Liver (tissue), 9 donors: Measurements from ENCODE around the gene TUBGCP2. TPM values are rescaled to one million over a fixed set of nuclear protein-coding genes. Genes with fewer than 3 reads are reported as not detected.
A peak's percentile ranks its signal among the peaks of the same experiment; 100 is the strongest.

Experiments
- DNase-seq: peaks from one replicate; pipeline ENCODE4 v3.0.0-alpha.2; 2017; ENCODE audit warnings: low spot score
- H3K27ac ChIP-seq, 2 donors: one replicate each; pipeline ENCODE4 v1.7.0; 2013; ENCODE audit warnings: inconsistent platforms in 2 of 2, low read length in 2 of 2, control low read depth in 1 of 2, low read depth in 1 of 2, mild to moderate bottlenecking in 1 of 2
- H3K27me3 ChIP-seq, 4 donors: one replicate each; pipeline versions ENCODE4 v1.6.1 to v1.7.0; 2013; ENCODE audit warnings: low read length in 3 of 4, inconsistent platforms in 1 of 4, mild to moderate bottlenecking in 1 of 4, moderate library complexity in 1 of 4; ENCODE audit not compliant: control insufficient read depth in 4 of 4, insufficient read depth in 4 of 4
- H3K36me3 ChIP-seq, 4 donors: one replicate each; pipeline versions ENCODE4 v1.6.1 to v1.7.0; 2013; ENCODE audit warnings: low read length in 3 of 4, mild to moderate bottlenecking in 3 of 4, low read depth in 1 of 4, moderate library complexity in 1 of 4; ENCODE audit not compliant: control insufficient read depth in 4 of 4, insufficient read depth in 3 of 4
- H3K4me1 ChIP-seq, 4 donors: one replicate each; pipeline versions ENCODE4 v1.6.1 to v1.7.0; 2013; ENCODE audit warnings: low read length in 3 of 4, mild to moderate bottlenecking in 3 of 4, moderate library complexity in 1 of 4; ENCODE audit not compliant: control insufficient read depth in 4 of 4, insufficient read depth in 4 of 4
- H3K4me3 ChIP-seq, 3 donors: one replicate each; pipeline versions ENCODE4 v1.6.1 to v1.7.0; 2013; ENCODE audit warnings: low read length in 3 of 3, control low read depth in 1 of 3, low read depth in 1 of 3, mild to moderate bottlenecking in 1 of 3
- H3K9ac ChIP-seq, 2 donors: one replicate each; pipeline ENCODE4 v1.7.0; 2013; ENCODE audit warnings: low read length in 2 of 2, mild to moderate bottlenecking in 2 of 2, moderate library complexity in 2 of 2, control low read depth in 1 of 2, low read depth in 1 of 2
- H3K9me3 ChIP-seq, 4 donors: one replicate each; pipeline versions ENCODE4 v1.6.1 to v1.7.0; 2013; ENCODE audit warnings: low read length in 3 of 4; ENCODE audit not compliant: control insufficient read depth in 4 of 4
- ATF3 ChIP-seq: IDR thresholded peaks from 2 replicates; pipeline ENCODE4 v1.6.1; 2016; ENCODE audit warnings: antibody characterized with exemption
- CTCF ChIP-seq: fragments of 150-350 bp; IDR thresholded peaks from 2 replicates; pipeline ENCODE4 v1.5.1; 2017; ENCODE audit warnings: improper control_type of control experiment, low read depth, low read length; ENCODE audit not compliant: missing input control
- EGR1 ChIP-seq, 2 donors: IDR thresholded peaks; 2 replicates each; pipeline ENCODE4 v1.6.1; 2016 to 2018; ENCODE audit warnings: antibody characterized with exemption in 2 of 2, low read depth in 2 of 2
- FOXA1 ChIP-seq: IDR thresholded peaks from 2 replicates; pipeline ENCODE4 v1.6.1; 2016; ENCODE audit warnings: antibody characterized with exemption
- FOXA2 ChIP-seq: IDR thresholded peaks from 2 replicates; pipeline ENCODE4 v1.6.1; 2016; ENCODE audit warnings: antibody characterized with exemption
- GABPA ChIP-seq, 2 donors: IDR thresholded peaks in 1 of 2; conservative IDR thresholded peaks in 1 of 2; 2 replicates each; pipeline ENCODE4 v1.6.1; 2016; ENCODE audit warnings: antibody characterized with exemption in 2 of 2, mild to moderate bottlenecking in 1 of 2, moderate library complexity in 1 of 2
- HNF4A ChIP-seq, 2 donors: conservative IDR thresholded peaks; 2 replicates each; pipeline ENCODE4 v1.6.1; 2016; ENCODE audit warnings: antibody characterized with exemption in 2 of 2, mild to moderate bottlenecking in 2 of 2
- HNF4G ChIP-seq: IDR thresholded peaks from 2 replicates; pipeline ENCODE4 v1.6.1; 2016; ENCODE audit warnings: antibody characterized with exemption
- JUND ChIP-seq, 2 donors: IDR thresholded peaks; 2 replicates each; pipeline ENCODE4 v1.6.1; 2016; ENCODE audit warnings: antibody characterized with exemption in 2 of 2
- MAX ChIP-seq: IDR thresholded peaks from 2 replicates; pipeline ENCODE4 v1.6.1; 2016; ENCODE audit warnings: antibody characterized with exemption
- NR2F2 ChIP-seq: IDR thresholded peaks from 2 replicates; pipeline ENCODE4 v1.6.1; 2016; ENCODE audit warnings: antibody characterized with exemption
- RAD21 ChIP-seq, 2 donors: IDR thresholded peaks; 2 replicates each; pipeline ENCODE4 v1.6.1; 2016; ENCODE audit warnings: antibody characterized with exemption in 2 of 2, mild to moderate bottlenecking in 2 of 2
- REST ChIP-seq: IDR thresholded peaks from 2 replicates; pipeline ENCODE4 v1.6.1; 2016; ENCODE audit warnings: antibody characterized with exemption, mild to moderate bottlenecking
- RXRA ChIP-seq, 2 donors: IDR thresholded peaks; 2 replicates each; pipeline ENCODE4 v1.6.1; 2017 to 2018; ENCODE audit warnings: antibody characterized with exemption in 2 of 2, mild to moderate bottlenecking in 1 of 2
- SP1 ChIP-seq: IDR thresholded peaks from 2 replicates; pipeline ENCODE4 v1.6.1; 2018; ENCODE audit warnings: antibody characterized with exemption, mild to moderate bottlenecking
- TAF1 ChIP-seq: conservative IDR thresholded peaks from 2 replicates; pipeline ENCODE4 v1.6.1; 2016; ENCODE audit warnings: antibody characterized with exemption, mild to moderate bottlenecking
- YY1 ChIP-seq: IDR thresholded peaks from 2 replicates; pipeline ENCODE4 v1.6.1; 2016; ENCODE audit warnings: antibody characterized with exemption, mild to moderate bottlenecking
- ZBTB33 ChIP-seq: IDR thresholded peaks from 2 replicates; pipeline ENCODE4 v1.6.1; 2016; ENCODE audit warnings: antibody characterized with exemption
- WGBS: extraction: QIAGEN DNeasy Blood & Tissue Kit; methylation state at CpG from one replicate; pipeline ENCODE4 v1.1.7; 2013; 5-methylcytosine and 5-hydroxymethylcytosine counted together
- polyA plus RNA-seq, 2 donors: library from polyadenylated mRNA; stranded (reverse) in 1 of 2; unstranded in 1 of 2; fragments of 200-250 nt in 1 of 2; fragments of >200 nt in 1 of 2; fragmentation: Nextera tagmentation in 1 of 2; extraction: Ambion mirVana in 1 of 2; gene quantifications; one replicate each; pipeline versions ENCODE4 v1.2.1 to v1.2.3, GENCODE V29; 2013 to 2015
- total RNA-seq, 2 donors: library from RNA; depleted of rRNA; stranded (reverse); fragments of >200 nt; gene quantifications; one replicate each; pipeline ENCODE4 v1.2.3, GENCODE V29; 2014
- donor health status: healthy.
- donor health status: healthy.
- donor health status: healthy.
- donor health status: healthy.
- donor health status: healthy.

The TUBGCP2 gene
- total and polyA plus RNA-seq, 4 donors: 18.8 to 32.4 (median 27.6) TPM

GRCh38 chr10:133355991-133356390 lies 47.3 kb upstream of the TUBGCP2 start:
- no peaks in the 10 kb centered on the region for H3K9me3 ChIP-seq
- peaks cover 0 to 2% (median 0%) of the 10 kb centered on the region in 4 donors for H3K36me3 ChIP-seq
- DNase-seq: no peak
- over 99% methylated on average over 3 of the region's 3 CpGs for WGBS
- peak overlapping the region in 1 of 2 donors; percentile 40 for H3K27ac ChIP-seq
- no peak overlapping the region for H3K9ac ChIP-seq
- TF ChIP-seq SP1: no peak
- no peak for TF ChIP-seq GABPA (IDR thresholded peaks at IDR 0.05 in 1 of 2, conservative IDR thresholded peaks at IDR 0.05 in 1 of 2)
- no peak for TF ChIP-seq RXRA (IDR thresholded peaks at IDR 0.05)
- no peak for TF ChIP-seq MAX
- H3K4me3 ChIP-seq: peak overlapping the region in 2 of 3 donors; percentile 56 to 77
- H3K27me3 ChIP-seq: no peaks in the 10 kb centered on the region
- H3K4me1 ChIP-seq: peaks cover 27 to 88% (median 77%) of the 10 kb centered on the region in 4 donors

- DNase-seq: no peak
- no peaks in the 10 kb centered on the region for H3K9me3 ChIP-seq
- H3K27me3 ChIP-seq: no peaks in the 10 kb centered on the region
- H3K36me3 ChIP-seq: peaks cover 0 to 2% (median 0%) of the 10 kb centered on the region in 4 donors
- no peak for TF ChIP-seq NR2F2
- no peak for TF ChIP-seq ATF3
- TF ChIP-seq ZBTB33: no peak
- TF ChIP-seq JUND (IDR thresholded peaks at IDR 0.05): no peak
- no peak for TF ChIP-seq FOXA2
- TF ChIP-seq CTCF: no peak
- no peak for TF ChIP-seq TAF1
- no peak for TF ChIP-seq RAD21 (IDR thresholded peaks at IDR 0.05)
- no peak for TF ChIP-seq RXRA (IDR thresholded peaks at IDR 0.05)
- TF ChIP-seq SP1: no peak
- TF ChIP-seq GABPA (IDR thresholded peaks at IDR 0.05 in 1 of 2, conservative IDR thresholded peaks at IDR 0.05 in 1 of 2): no peak
- TF ChIP-seq FOXA1: no peak
- no peak for TF ChIP-seq HNF4G
- no peak for TF ChIP-seq MAX
- TF ChIP-seq HNF4A (conservative IDR thresholded peaks at IDR 0.05): no peak
- TF ChIP-seq REST: no peak
- TF ChIP-seq EGR1 (IDR thresholded peaks at IDR 0.05; ENCODE audit: low read depth in 2 of 2): no peak
- TF ChIP-seq YY1: no peak
- WGBS: 94% methylated on average over 6 of the region's 6 CpGs
- peaks cover 26 to 88% (median 77%) of the 10 kb centered on the region in 4 donors for H3K4me1 ChIP-seq
- no peak overlapping the region for H3K9ac ChIP-seq
- no peak overlapping the region for H3K4me3 ChIP-seq
- H3K27ac ChIP-seq: peak overlapping the region; percentile 36 to 40
These were observed 46.6 kb upstream of the TUBGCP2 start for GRCh38 chr10:133355266-133355665.
